Activated CD4-positive, alpha-beta T cell treated with anti-CD3 and anti-CD28 coated beads for 4 hours (primary cell): ENCODE measurements around the gene CRTAC1.

Experiments used
- DNase-seq, 2 donors: peaks; one replicate each; pipeline ENCODE4 v3.0.0-alpha.2; 2020

CRTAC1 gene

DNA sequence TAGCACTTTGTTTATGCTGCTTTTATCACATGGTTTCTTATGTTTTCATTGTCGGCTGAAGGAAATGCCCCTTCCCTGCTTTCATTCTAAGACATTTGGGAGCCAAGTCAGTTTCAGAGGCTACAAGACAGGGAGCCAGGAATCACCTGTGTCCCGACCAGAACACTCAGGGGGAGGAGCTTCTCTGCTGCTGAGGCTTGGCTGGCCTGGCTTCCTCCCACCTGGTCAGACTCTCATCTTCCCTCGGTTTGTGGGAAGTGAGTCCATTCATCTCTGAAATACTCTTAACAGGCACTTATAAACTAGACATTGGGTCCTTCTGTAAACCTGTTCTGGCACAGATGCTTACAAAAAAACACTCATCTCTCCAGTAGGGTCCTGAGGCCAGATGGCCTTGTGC lies 200.4 kb downstream of the CRTAC1 start:
- DNase-seq: no peak

GRCh38 chr10:97828721-97829120 lies 201.7 kb downstream of the CRTAC1 start:
- DNase-seq: no peak

DNA sequence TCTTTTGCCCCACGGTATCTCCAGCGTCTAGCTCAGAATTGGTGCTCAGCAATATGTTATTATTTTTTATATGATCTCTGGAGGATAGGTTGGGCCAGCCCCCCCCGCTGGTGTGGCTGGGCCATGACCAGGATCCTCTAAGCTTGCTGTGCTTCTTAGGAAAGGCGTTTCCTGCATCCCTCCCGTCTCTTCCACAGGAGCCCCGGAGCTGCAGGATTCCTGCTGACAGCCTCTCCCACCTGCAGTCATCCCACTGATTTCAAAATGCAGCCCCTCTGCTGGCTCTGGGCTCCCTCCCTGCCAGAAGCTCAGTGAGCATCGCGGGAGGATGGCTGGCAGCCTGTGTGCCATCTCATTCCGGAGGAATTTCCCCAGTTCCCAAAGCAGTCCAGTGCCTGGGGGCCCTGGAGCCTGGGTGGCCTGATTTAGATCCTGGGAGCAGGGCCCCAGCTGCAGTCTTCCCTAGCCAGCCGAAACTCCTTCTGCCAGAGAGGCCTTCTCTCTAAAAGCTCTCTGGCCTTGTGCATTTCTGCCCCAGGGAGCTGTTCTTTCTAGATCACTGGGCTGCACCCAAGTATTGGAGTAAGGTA lies 202.6 kb downstream of the CRTAC1 start:
- DNase-seq: no peak

DNA sequence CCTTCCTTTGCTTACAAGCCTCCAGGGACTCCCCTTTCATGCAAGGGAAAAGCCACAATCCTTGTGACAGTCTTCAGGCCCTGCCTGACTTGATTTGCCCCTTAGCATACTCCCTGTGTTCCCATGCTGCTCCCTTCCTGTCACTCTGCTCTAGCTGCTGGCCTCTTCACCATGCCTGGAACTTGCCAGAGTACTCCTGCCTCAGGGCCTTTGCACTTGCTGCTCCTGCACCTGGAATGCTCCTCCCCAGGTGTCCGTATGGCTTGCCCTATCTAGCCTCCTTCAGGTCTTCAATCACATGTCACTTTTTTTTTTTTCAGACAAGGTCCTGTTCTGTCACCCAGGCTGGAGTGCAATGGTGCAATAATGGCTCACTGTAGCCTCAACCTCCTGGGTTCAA lies 203.5 kb downstream of the CRTAC1 start:
- DNase-seq: no peak

- DNase-seq: no peak
Observed at GRCh38 chr10:97825020-97825760, 205.2 kb downstream of the CRTAC1 start.

- no peak for DNase-seq
Observed at GRCh38 chr10:97823734-97824133, 206.7 kb downstream of the CRTAC1 start.

- no peak for DNase-seq
Observed at GRCh38 chr10:97822261-97822687, 208.1 kb downstream of the CRTAC1 start.

GRCh38 chr10:97821308-97822038 lies 208.9 kb downstream of the CRTAC1 start:
- no peak for DNase-seq

DNA sequence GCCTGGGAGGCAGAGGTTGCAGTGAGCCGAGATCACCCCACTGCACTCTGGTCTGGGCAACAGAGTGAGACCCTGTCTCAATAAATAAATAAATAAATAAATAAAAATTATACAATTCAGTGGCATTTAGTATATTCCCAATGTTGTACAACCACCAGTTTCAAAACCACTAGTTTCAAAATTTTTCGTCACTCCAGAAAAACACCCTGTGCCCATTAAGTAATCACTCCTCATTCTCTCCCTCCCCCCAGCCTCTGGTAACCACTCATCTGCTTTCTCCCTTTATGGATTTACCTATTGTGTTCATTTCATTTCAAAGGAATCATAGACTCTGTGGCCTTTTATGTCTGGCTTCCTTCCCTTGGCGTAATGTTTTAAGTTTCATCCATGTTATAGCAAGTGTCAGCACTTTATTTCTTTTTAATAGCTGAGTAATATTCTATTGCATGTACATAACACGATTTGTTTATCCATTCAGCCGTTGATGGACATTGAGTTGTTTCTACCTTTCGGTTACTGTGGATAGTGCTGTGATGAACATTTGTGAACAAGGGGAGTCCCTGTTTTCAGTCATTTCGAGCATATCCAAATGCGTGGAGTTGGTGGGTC lies 210.2 kb downstream of the CRTAC1 start:
- no peak for DNase-seq

GRCh38 chr10:97818572-97818971 lies 211.8 kb downstream of the CRTAC1 start:
- no peak for DNase-seq

GRCh38 chr10:97816609-97817008 lies 213.8 kb downstream of the CRTAC1 start:
- DNase-seq: no peak
